ENCODE results near the gene S100A12.
"Not testable (repeated sequence)": the region's sequence is repeated elsewhere in the genome, so short reads cannot be mapped to it uniquely, and the experiment has no call there.

S100A12 gene

GRCh38 chr1:153353226-153353947 is 22.0 kb downstream of the S100A12 start:
- Mint-ChIP-seq H3K9me3 (no peaks in the 10 kb centered on the region), H3K4me1 (peaks cover 9% of the 10 kb centered on the region), H3K4me3 (no peak overlapping the region), H3K27ac (no peak overlapping the region), H3K36me3 (no peaks in the 10 kb centered on the region)
- ATAC-seq (no peak), DNase-seq (ENCODE audit: low spot score in 2 of 2) (peak in 1 of 2 donors; percentile 46)

- H3K27ac Mint-ChIP-seq, result no peak overlapping the region
- peak; percentile 57 for ATAC-seq
- no peaks in the 10 kb centered on the region for H3K4me1 Mint-ChIP-seq
These were observed 22.9 kb downstream of the S100A12 start for GRCh38 chr1:153352523-153352922.

GRCh38 chr1:153350321-153350957 is 25.0 kb downstream of the S100A12 start:
- Mint-ChIP-seq H3K9me3 (no peaks in the 10 kb centered on the region), H3K36me3 (no peaks in the 10 kb centered on the region), H3K27ac (no peak overlapping the region), H3K4me3 (no peak overlapping the region), H3K4me1 (peaks cover 12% of the 10 kb centered on the region)
- ATAC-seq (no peak), DNase-seq (ENCODE audit: low spot score in 2 of 2) (peak in 1 of 2 donors; percentile 26)

More at GRCh38 chr1:153352523-153352922, 22.9 kb downstream of the S100A12 start:
- H3K9me3 Mint-ChIP-seq, result no peaks in the 10 kb centered on the region
- peak; percentile 29 to 70 for DNase-seq (ENCODE audit: low spot score in 2 of 2)
- no peaks in the 10 kb centered on the region for H3K36me3 Mint-ChIP-seq
- H3K4me3 Mint-ChIP-seq, result no peak overlapping the region

- Mint-ChIP-seq H3K27ac (no peak overlapping the region), H3K4me3 (no peak overlapping the region), H3K4me1 (peaks cover 19% of the 10 kb centered on the region), H3K36me3 (no peaks in the 10 kb centered on the region), H3K9me3 (no peaks in the 10 kb centered on the region)
- DNase-seq (ENCODE audit: low spot score in 2 of 2) (peak in 1 of 2 donors; percentile 40), ATAC-seq (no peak)
These were observed 25.8 kb downstream of the S100A12 start for GRCh38 chr1:153349363-153350320.

DNA sequence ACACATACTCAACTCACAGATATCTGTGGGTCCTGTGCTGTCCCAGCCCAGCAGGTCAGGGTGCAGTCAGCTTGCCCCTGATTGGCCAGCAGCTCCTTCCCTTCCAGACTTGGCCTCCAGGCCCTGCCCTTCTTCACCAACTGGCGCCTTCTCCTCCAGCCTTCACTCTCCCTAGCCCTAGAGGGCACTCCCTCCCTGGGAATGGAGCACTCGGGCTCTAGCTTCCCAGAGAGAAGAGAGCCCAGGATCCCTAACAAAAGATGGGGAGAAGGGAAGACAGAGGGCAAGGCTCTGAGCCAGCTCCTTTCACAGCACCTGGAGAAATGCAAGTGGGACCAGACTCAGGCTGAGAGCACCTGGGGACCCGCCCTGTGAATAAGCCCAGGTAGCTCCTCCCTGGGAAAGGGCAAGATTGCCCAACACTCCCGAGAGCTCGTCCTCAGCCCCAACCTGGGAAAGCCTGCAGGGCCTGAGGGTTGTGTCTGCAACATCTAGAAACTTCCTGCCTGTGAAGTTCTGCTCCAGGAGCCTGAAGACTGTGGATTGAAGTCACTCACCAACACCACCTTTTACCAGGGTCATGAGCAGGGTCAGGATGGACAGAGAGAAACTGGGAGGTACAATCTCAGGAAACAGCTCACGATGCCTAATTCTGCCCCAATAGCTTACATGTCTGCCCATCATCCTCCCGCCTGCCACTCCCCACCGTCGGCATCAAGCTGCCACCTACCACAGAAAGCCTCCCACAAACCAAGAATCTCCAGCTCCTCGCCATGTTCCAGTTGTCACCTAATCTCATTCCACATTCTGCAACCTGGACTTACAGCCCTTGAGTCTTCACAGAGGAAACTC is 26.7 kb downstream of the S100A12 start, which contains the start of gene PGLYRP4:
PGLYRP4 (minus strand) TSS at position 331 of the 852 bp plus-strand sequence. CDS start 909 bp downstream, outside the sequence.
- ATAC-seq (peak; percentile 19), DNase-seq (ENCODE audit: low spot score in 2 of 2) (peak in 1 of 2 donors; percentile 40)
- Mint-ChIP-seq H3K4me3 (no peak within 1 kb of the TSS), H3K9me3 (no peaks in the 10 kb centered on the region), H3K36me3 (no peaks in the 10 kb centered on the region), H3K27ac (no peak within 1 kb of the TSS), H3K4me1 (peaks cover 25% of the 10 kb centered on the region)

GRCh38 chr1:153347856-153348255 is 27.6 kb downstream of the S100A12 start:
- Mint-ChIP-seq H3K4me3 (no peak overlapping the region), H3K9me3 (no peaks in the 10 kb centered on the region), H3K27ac (no peak overlapping the region), H3K4me1 (peaks cover 25% of the 10 kb centered on the region), H3K36me3 (no peaks in the 10 kb centered on the region)
- DNase-seq (ENCODE audit: low spot score in 2 of 2), result peak in 1 of 2 donors; percentile 36
- no peak for ATAC-seq

DNA sequence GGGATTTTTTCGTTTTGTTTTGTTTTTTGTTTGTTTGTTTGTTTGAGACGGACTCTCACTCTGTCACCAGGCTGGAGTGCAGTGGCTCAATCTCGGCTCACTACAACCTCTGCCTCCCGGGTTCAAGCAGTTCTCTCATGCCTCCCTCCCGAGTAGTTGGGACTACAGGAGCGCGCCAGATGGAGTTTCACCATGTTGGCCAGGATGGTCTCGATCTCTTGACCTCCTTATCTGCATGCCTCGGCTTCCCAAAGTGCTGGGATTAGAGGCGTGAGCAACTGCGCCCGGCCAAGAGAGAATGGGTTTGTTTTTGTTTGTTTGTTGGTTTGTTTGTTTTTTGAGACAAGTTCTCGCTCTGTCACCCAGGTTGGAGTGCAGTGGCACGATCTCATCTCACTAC is 28.4 kb downstream of the S100A12 start:
- not testable (repeated sequence) for H3K27ac Mint-ChIP-seq, ATAC-seq
- H3K4me1 Mint-ChIP-seq, result peaks cover 25% of the 10 kb centered on the region

DNA sequence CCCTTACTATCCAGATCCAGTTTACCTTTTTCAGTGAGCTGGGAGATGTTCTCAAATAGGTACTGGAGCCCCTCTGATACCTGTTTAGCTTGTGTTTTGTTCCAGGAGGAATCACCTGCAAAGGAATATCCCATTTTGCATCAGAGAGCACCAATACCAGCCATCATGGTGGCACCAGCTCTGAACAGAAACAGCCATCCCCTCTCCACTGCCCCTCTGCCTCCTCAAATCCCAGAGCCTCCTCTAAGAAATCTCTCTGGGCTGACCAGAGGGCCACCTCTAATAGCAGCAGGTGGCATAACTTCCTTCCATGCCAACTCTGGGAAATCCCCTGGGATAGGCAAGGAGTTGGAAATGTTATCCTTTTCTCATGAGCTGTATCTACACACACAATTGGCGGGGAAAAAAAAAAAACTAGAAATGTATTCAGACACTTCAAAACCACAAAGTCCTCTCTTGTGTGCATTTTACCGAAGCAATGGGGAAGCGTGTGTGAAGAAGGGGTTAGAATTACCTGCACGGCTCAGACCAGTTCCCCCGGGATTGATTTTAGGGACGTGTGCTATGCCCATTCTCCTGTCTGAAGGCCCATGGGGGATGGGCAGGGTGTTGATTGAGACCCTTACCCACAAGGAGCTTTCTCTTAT is 29.2 kb downstream of the S100A12 start:
- Mint-ChIP-seq H3K4me1 (peaks cover 25% of the 10 kb centered on the region), H3K4me3 (peak overlapping the region; percentile 4), H3K27ac (no peak overlapping the region), H3K36me3 (no peaks in the 10 kb centered on the region), H3K9me3 (no peaks in the 10 kb centered on the region)
- ATAC-seq (no peak), DNase-seq (ENCODE audit: low spot score in 2 of 2) (peak in 1 of 2 donors; percentile 42)

More for the DNA sequence above, 28.4 kb downstream of the S100A12 start:
- not testable (repeated sequence) for H3K9me3 Mint-ChIP-seq, H3K4me3 Mint-ChIP-seq, H3K36me3 Mint-ChIP-seq
- DNase-seq (ENCODE audit: low spot score in 2 of 2), result peak in 1 of 2 donors; percentile 28

GRCh38 chr1:153345187-153346076 is 30.0 kb downstream of the S100A12 start:
- Mint-ChIP-seq H3K27ac (no peak overlapping the region), H3K4me3 (peak overlapping the region; percentile 4), H3K36me3 (no peaks in the 10 kb centered on the region), H3K9me3 (no peaks in the 10 kb centered on the region), H3K4me1 (peaks cover 25% of the 10 kb centered on the region)
- no peak for ATAC-seq
- peak in 1 of 2 donors; percentile 48 for DNase-seq (ENCODE audit: low spot score in 2 of 2)

DNA sequence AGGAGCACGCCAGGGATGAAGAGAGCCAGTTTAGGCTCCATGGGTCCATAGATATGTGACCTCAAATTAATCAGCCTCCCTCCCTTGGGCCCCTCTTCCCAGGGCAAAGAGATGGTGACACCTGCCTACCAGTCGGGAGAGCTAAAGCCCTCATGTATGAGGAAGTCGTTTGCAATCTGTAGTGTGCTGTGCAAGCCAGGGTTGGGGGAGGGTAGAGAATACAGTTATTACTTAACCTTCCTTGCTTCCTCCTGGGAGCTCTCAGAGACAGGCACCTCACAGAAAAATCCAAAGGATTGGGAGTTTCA is 30.7 kb downstream of the S100A12 start:
- peaks cover 25% of the 10 kb centered on the region for H3K4me1 Mint-ChIP-seq
- ATAC-seq, result no peak
- no peak overlapping the region for H3K27ac Mint-ChIP-seq
- no peak for DNase-seq (ENCODE audit: low spot score in 2 of 2)
- H3K4me3 Mint-ChIP-seq, result no peak overlapping the region
- no peaks in the 10 kb centered on the region for H3K9me3 Mint-ChIP-seq
- H3K36me3 Mint-ChIP-seq, result no peaks in the 10 kb centered on the region

- Mint-ChIP-seq H3K27ac (no peak overlapping the region), H3K9me3 (no peaks in the 10 kb centered on the region), H3K4me3 (no peak overlapping the region), H3K4me1 (peaks cover 25% of the 10 kb centered on the region), H3K36me3 (no peaks in the 10 kb centered on the region)
- peak in 1 of 2 donors; percentile 39 for DNase-seq (ENCODE audit: low spot score in 2 of 2)
- ATAC-seq, result no peak
These were observed 31.4 kb downstream of the S100A12 start for GRCh38 chr1:153343811-153344717.

- no peak overlapping the region for H3K4me3 Mint-ChIP-seq
- no peak for ATAC-seq
- DNase-seq (ENCODE audit: low spot score in 2 of 2), result no peak
- H3K4me1 Mint-ChIP-seq, result peaks cover 25% of the 10 kb centered on the region
- H3K27ac Mint-ChIP-seq, result no peak overlapping the region
- no peaks in the 10 kb centered on the region for H3K9me3 Mint-ChIP-seq
- H3K36me3 Mint-ChIP-seq, result no peaks in the 10 kb centered on the region
These were observed 32.3 kb downstream of the S100A12 start for GRCh38 chr1:153343040-153343681.

Measured in stimulated activated effector memory CD8-positive, alpha-beta T cell treated with anti-CD3 and anti-CD28 coated beads, Interleukin-12 subunit alpha, Interleukin-12 subunit beta, amount 100 ng/mL, for 72 hours (primary cell).